GM23338 (cell line): ENCODE results near the gene SARNP. TPM values are rescaled to one million over a fixed set of nuclear protein-coding genes. Genes with fewer than 3 reads are reported as not detected.

Experiments used
- ATAC-seq: fragments of 200-7000 bp; cut with Tn5 transposase; 3 replicates; pipeline ENCODE4 v1.9.1; 2020
- DNase-seq: peaks from one replicate; pipeline ENCODE4 v3.0.0-alpha.2; 2015; ENCODE audit warnings: low spot score
- H2AFZ ChIP-seq: fragments of 200-600 bp; sonication (generic); 2 replicates; pipeline ENCODE4 v1.8.0; 2016; ENCODE audit warnings: antibody characterized with exemption, mild to moderate bottlenecking, moderate library complexity
- H3F3A ChIP-seq: fragments of 200-600 bp; sonication (generic); replicated peaks from 2 replicates; pipeline ENCODE4 v1.8.0; 2017; ENCODE audit warnings: antibody characterized with exemption, mixed run types, low read depth
- H3K27ac ChIP-seq: fragments of 200-600 bp; sonication (generic); 2 replicates; pipeline ENCODE4 v1.6.1; 2016; ENCODE audit warnings: low read depth
- H3K27me3 ChIP-seq: fragments of 200-600 bp; sonication (generic); 2 replicates; pipeline ENCODE4 v1.8.0; 2016; ENCODE audit warnings: mild to moderate bottlenecking, mixed run types, moderate library complexity; ENCODE audit not compliant: insufficient read depth
- H3K36me3 ChIP-seq: fragments of 200-600 bp; sonication (generic); 2 replicates; pipeline ENCODE4 v1.8.0; 2016; ENCODE audit warnings: mild to moderate bottlenecking; ENCODE audit not compliant: insufficient read depth
- H3K4me1 ChIP-seq: fragments of 200-600 bp; sonication (generic); 2 replicates; pipeline ENCODE4 v1.8.0; 2016; ENCODE audit warnings: mild to moderate bottlenecking, moderate library complexity; ENCODE audit not compliant: insufficient read depth
- H3K4me2 ChIP-seq: fragments of 200-600 bp; sonication (generic); 2 replicates; pipeline ENCODE4 v1.7.1; 2017; ENCODE audit warnings: mixed run types
- H3K4me3 ChIP-seq: fragments of 200-600 bp; sonication (generic); 2 replicates; pipeline ENCODE4 v1.6.1; 2016; ENCODE audit warnings: mixed run types
- H3K79me2 ChIP-seq: fragments of 200-600 bp; sonication (generic); replicated peaks from 2 replicates; pipeline ENCODE4 v1.8.0; 2017; ENCODE audit warnings: mild to moderate bottlenecking; ENCODE audit not compliant: insufficient read depth
- H3K9me2 ChIP-seq: fragments of 200-600 bp; sonication (generic); 2 replicates; pipeline ENCODE4 v1.8.0; 2017; ENCODE audit not compliant: insufficient read depth
- H4K20me1 ChIP-seq: fragments of 200-600 bp; sonication (generic); replicated peaks from 2 replicates; pipeline ENCODE4 v1.8.0; 2017; ENCODE audit warnings: mild to moderate bottlenecking; ENCODE audit not compliant: insufficient read depth
- H3K27ac Mint-ChIP-seq: 2 replicates; pipeline ENCODE4 v1.8.0; 2020; ENCODE audit warnings: inconsistent platforms, mild to moderate bottlenecking, moderate library complexity, mixed read lengths
- H3K27me3 Mint-ChIP-seq: 3 replicates; pipeline ENCODE4 v1.8.0; 2022; ENCODE audit warnings: low read depth, mild to moderate bottlenecking, moderate library complexity, mixed read lengths, inconsistent platforms; ENCODE audit not compliant: insufficient read depth, poor library complexity
- H3K36me3 Mint-ChIP-seq: 3 replicates; pipeline ENCODE4 v1.8.0; 2021; ENCODE audit warnings: low read depth, mild to moderate bottlenecking, inconsistent platforms, moderate library complexity, mixed read lengths
- H3K4me1 Mint-ChIP-seq: 3 replicates; pipeline ENCODE4 v1.8.0; 2020; ENCODE audit warnings: mild to moderate bottlenecking, inconsistent platforms, mixed read lengths
- H3K4me3 Mint-ChIP-seq: 3 replicates; pipeline ENCODE4 v1.8.0; 2021; ENCODE audit warnings: moderate library complexity, mild to moderate bottlenecking, inconsistent platforms, mixed read lengths
- H3K9me3 Mint-ChIP-seq: 3 replicates; pipeline ENCODE4 v1.8.0; 2020; ENCODE audit warnings: moderate library complexity, mild to moderate bottlenecking, inconsistent platforms, mixed read lengths
- CTCF ChIP-seq, 2 experiments: fragments of 200-600 bp in 1 of 2; sonication (generic) in 1 of 2; conservative IDR thresholded peaks; 2 replicates each; pipeline versions ENCODE4 v1.5.1 to v1.6.1; 2016 to 2017; ENCODE audit warnings: antibody characterized with exemption in 2 of 2, low read depth in 2 of 2, mild to moderate bottlenecking in 2 of 2, moderate library complexity in 1 of 2
- EZH2 ChIP-seq: fragments of 200-600 bp; sonication (generic); IDR thresholded peaks from one replicate; pipeline ENCODE4 v1.8.0; 2017; ENCODE audit warnings: antibody characterized with exemption, mild to moderate bottlenecking, low read depth; ENCODE audit not compliant: unreplicated experiment
- NANOG ChIP-seq: IDR thresholded peaks from 2 replicates; pipeline ENCODE4 v1.6.1; 2016; ENCODE audit warnings: antibody characterized with exemption, borderline replicate concordance
- polyA plus RNA-seq: library from polyadenylated mRNA; unstranded; fragments of >200 nt; fragmentation: Nextera tagmentation; extraction: Ambion mirVana; gene quantifications from 2 replicates; pipeline ENCODE4 v1.2.1, GENCODE V29; 2016
- total RNA-seq: library from RNA; depleted of rRNA; stranded (reverse); fragments of >200 nt; shearing (Covaris generic); gene quantifications from 2 replicates; pipeline ENCODE4 v1.2.3, GENCODE V29; 2014
- TF ChIP-seq, protein P1 (sequence below): fragments of 250-450 bp; sonication (Bioruptor Pico); IDR thresholded peaks from 2 replicates; pipeline ENCODE4 v1.5.0; 2020; ENCODE audit warnings: mild to moderate bottlenecking, moderate library complexity

Gene SARNP
- total and polyA plus RNA-seq, 2 experiments from 2014 or later, result 96.0 to 313 TPM

GRCh38 chr12:55845361-55845760 lies 27.8 kb upstream of the SARNP start:
- H3K79me2 ChIP-seq, result no peaks in the 10 kb centered on the region
- H3K4me2 ChIP-seq, result no peak overlapping the region
- H3K27ac ChIP-seq, result no peak overlapping the region
- Mint-ChIP-seq H3K4me3 (no peak overlapping the region), H3K27ac (no peak overlapping the region; the same call in 1 of the 2 replicates), H3K36me3 (no peaks in the 10 kb centered on the region; the same call in 1 of the 3 replicates), H3K9me3 (no peaks in the 10 kb centered on the region), H3K27me3 (peaks cover 19% of the 10 kb centered on the region), H3K4me1 (peaks cover 30% of the 10 kb centered on the region)
- no peak for DNase-seq
- H4K20me1 ChIP-seq, result no peaks in the 10 kb centered on the region
- peaks cover 8% of the 10 kb centered on the region; the same call in 1 of the 2 replicates for H3K4me1 ChIP-seq
- TF ChIP-seq, protein P1, sequence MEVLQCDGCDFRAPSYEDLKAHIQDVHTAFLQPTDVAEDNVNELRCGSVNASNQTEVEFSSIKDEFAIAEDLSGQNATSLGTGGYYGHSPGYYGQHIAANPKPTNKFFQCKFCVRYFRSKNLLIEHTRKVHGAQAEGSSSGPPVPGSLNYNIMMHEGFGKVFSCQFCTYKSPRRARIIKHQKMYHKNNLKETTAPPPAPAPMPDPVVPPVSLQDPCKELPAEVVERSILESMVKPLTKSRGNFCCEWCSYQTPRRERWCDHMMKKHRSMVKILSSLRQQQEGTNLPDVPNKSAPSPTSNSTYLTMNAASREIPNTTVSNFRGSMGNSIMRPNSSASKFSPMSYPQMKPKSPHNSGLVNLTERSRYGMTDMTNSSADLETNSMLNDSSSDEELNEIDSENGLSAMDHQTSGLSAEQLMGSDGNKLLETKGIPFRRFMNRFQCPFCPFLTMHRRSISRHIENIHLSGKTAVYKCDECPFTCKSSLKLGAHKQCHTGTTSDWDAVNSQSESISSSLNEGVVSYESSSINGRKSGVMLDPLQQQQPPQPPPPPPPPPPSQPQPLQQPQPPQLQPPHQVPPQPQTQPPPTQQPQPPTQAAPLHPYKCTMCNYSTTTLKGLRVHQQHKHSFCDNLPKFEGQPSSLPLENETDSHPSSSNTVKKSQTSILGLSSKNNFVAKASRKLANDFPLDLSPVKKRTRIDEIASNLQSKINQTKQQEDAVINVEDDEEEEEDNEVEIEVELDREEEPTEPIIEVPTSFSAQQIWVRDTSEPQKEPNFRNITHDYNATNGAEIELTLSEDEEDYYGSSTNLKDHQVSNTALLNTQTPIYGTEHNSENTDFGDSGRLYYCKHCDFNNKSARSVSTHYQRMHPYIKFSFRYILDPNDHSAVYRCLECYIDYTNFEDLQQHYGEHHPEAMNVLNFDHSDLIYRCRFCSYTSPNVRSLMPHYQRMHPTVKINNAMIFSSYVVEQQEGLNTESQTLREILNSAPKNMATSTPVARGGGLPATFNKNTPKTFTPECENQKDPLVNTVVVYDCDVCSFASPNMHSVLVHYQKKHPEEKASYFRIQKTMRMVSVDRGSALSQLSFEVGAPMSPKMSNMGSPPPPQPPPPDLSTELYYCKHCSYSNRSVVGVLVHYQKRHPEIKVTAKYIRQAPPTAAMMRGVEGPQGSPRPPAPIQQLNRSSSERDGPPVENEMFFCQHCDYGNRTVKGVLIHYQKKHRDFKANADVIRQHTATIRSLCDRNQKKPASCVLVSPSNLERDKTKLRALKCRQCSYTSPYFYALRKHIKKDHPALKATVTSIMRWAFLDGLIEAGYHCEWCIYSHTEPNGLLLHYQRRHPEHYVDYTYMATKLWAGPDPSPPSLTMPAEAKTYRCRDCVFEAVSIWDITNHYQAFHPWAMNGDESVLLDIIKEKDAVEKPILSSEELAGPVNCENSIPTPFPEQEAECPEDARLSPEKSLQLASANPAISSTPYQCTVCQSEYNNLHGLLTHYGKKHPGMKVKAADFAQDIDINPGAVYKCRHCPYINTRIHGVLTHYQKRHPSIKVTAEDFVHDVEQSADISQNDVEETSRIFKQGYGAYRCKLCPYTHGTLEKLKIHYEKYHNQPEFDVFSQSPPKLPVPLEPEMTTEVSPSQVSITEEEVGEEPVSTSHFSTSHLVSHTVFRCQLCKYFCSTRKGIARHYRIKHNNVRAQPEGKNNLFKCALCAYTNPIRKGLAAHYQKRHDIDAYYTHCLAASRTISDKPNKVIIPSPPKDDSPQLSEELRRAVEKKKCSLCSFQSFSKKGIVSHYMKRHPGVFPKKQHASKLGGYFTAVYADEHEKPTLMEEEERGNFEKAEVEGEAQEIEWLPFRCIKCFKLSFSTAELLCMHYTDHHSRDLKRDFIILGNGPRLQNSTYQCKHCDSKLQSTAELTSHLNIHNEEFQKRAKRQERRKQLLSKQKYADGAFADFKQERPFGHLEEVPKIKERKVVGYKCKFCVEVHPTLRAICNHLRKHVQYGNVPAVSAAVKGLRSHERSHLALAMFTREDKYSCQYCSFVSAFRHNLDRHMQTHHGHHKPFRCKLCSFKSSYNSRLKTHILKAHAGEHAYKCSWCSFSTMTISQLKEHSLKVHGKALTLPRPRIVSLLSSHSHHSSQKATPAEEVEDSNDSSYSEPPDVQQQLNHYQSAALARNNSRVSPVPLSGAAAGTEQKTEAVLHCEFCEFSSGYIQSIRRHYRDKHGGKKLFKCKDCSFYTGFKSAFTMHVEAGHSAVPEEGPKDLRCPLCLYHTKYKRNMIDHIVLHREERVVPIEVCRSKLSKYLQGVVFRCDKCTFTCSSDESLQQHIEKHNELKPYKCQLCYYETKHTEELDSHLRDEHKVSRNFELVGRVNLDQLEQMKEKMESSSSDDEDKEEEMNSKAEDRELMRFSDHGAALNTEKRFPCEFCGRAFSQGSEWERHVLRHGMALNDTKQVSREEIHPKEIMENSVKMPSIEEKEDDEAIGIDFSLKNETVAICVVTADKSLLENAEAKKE, result no peak
- TF ChIP-seq CTCF (conservative IDR thresholded peaks at IDR 0.05; ENCODE audit: low read depth in 2 of 2), result no peak
- no peak for TF ChIP-seq EZH2
- TF ChIP-seq NANOG, result no peak
- no peaks in the 10 kb centered on the region for H3K36me3 ChIP-seq
- no peak overlapping the region for H3K4me3 ChIP-seq
- H2AFZ ChIP-seq, result peak overlapping the region; percentile 59
- ATAC-seq, result no peak
- no peaks in the 10 kb centered on the region for H3K27me3 ChIP-seq
- H3K9me2 ChIP-seq, result peaks cover 4% of the 10 kb centered on the region; the same call in 1 of the 2 replicates
- 0 out of 2 replicates have a peak, but pooled peaks cover 3% of the 10 kb centered on the region for H3F3A ChIP-seq
